EL (cell line): ENCODE measurements around the gene MYH14.
"Not testable (repeated sequence)": the region's sequence is repeated elsewhere in the genome, so short reads cannot be mapped to it uniquely, and the experiment has no call there.

Experiments used
- DNase-seq: peaks from one replicate; pipeline ENCODE4 v3.0.0-alpha.2; 2016

The MYH14 gene

DNA sequence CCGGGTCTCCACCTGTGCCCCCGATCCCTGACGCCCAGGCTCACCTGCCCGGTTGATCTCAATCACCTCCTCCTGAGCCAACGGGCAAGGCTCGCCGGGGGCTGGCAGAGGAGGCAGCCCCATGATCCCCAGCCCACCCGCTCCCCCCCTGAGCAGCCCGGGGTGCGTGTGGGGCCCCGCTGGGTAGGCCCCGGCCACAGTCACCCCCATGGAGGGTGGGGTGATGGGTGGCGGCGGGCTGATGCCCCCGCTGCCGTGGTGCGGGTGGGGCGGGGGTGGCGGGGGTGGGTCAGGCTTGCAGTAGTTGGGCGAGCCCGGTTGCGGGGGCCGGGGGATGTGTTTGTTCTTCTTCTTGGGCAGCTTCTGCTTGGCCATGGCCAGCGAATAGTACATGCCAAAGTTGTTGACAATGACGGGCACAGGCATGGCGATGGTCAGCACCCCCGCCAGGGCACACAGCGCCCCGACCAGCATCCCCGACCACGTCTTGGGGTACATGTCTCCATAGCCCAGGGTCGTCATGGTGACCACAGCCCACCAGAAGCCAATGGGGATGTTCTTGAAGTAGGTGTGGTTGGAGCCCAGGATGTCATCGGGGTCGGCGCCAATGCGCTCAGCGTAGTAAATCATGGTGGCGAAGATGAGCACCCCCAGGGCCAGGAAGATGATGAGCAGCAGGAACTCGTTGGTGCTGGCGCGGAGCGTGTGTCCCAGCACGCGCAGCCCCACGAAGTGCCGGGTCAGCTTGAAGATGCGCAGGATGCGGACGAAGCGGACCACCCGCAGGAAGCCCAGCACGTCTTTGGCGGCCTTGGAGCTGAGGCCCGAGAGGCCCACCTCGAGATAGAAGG lies 119.7 kb downstream of the MYH14 start:
- no peak for DNase-seq

DNA sequence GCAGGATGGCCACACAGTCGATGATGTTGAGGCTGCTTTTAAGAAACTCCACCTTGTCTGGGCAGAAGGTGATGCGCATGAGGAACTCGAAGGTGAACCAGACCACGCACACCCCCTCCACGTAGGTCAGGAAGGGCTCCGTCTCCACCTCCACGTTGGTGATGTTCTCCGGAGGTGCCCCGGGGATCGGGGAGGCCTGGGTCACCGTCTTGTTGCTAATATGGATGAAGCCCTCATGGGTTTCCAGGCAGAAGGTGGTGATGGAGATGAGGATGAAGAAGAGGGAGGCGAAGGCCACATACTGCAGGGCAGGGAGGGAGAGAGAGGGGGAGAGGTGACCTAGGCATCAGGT lies 120.3 kb downstream of the MYH14 start:
- no peak for DNase-seq

DNA sequence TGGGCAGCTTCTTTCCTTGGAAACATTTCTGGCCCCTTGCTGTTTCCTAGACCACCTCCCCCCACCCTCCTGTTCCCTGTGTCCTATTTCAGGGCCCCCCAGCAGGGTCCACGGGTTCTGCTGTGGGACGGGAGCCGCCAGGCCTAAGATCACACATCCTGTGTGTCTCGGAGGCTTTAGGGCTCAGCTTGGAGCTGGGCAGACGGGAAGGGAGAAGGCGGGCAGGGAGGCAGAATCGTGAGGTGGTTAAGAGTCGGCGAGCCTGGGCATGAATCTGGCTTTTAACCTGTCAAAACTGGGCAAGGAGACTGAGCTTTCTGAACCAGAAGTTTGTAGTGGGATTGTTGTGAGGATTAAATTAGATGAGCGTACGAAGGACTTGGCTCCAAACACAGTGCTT lies 120.9 kb downstream of the MYH14 start:
- no peak for DNase-seq

DNA sequence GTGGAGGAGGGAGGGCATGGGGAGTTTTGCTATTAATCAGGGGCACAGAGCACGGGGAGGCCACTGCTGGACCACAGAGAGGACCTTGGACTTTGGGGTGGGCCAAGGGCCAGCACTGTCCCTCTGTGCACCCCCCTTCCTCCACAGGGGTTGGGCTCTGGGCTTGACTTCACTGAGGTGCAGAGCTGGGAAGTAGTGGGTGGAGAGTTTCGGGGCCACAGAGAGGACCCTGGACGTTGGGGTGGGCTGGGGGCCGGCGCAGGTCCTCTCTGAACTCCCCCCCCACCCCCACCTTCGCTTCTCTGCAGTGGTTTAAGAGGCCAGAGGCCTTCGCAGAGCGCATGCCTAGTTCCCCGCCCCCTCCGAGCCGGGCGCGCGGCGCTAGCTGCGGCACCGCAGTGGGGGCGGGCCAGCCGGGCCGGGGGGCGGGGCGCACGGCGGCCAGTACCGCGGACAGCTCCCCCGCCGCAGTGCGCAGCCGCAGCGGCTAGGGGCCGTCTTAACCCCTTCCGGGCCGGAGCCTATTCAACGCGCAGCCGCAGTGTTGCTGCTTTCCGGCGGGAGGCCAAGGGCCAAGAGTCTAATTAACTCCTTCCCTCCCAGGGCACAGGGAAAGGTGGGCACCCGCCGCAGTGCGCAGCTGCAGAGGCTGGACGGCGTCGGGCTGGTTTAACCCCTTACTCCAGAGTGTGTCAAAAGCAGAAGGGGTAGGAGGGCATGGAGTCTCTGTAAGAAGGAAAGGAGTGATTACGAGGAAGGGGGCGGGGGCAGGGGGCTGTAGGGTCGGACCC lies 122.1 kb downstream of the MYH14 start:
- peak; percentile 42 for DNase-seq

DNA sequence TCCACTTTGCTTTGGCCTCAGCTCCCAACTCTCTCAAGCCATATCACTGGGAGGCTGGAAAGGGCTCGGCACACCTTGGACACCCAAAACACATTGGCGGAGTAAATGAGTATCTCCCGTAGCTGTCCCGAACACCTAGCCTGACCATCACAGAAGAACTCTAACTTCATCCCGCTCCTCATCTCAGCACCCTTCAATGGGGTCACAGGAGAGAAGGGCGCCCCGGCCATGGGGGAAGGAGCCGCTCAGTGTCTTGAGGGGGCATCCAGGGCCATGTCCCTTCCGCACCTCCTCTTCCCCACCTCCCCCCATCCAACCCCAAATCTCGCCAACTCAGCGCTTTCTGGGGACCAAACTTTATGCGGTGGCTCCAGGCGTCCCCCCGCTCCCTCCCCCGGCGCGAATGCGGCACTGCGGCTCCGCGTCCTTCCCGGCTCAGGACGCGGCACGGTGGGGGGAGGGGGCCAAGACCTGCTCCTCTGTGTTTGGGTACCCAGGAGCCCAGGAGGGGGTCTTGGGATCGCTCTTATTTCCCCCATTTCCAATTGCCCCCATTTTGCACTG lies 122.8 kb downstream of the MYH14 start:
- no peak for DNase-seq

DNA sequence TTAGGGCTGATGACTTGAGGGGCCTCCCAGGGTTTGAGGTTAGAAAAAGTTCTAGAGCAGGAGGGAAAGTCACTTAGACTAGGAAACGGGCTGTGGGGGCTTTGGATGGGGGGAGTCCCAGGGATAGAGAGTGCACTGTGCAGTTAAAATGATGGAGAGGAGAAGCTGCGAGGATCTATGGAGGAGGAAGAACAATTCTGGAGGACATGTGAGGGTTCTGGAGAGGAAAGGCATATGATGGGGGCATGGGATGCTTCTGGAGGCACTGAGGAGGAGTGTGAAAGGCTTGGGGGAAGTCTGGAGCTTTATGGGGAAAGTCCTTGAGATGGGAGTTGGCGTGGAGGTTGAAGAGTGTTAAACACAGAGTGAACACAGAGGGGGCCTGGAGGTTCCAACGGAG lies 123.6 kb downstream of the MYH14 start:
- DNase-seq = no peak

DNA sequence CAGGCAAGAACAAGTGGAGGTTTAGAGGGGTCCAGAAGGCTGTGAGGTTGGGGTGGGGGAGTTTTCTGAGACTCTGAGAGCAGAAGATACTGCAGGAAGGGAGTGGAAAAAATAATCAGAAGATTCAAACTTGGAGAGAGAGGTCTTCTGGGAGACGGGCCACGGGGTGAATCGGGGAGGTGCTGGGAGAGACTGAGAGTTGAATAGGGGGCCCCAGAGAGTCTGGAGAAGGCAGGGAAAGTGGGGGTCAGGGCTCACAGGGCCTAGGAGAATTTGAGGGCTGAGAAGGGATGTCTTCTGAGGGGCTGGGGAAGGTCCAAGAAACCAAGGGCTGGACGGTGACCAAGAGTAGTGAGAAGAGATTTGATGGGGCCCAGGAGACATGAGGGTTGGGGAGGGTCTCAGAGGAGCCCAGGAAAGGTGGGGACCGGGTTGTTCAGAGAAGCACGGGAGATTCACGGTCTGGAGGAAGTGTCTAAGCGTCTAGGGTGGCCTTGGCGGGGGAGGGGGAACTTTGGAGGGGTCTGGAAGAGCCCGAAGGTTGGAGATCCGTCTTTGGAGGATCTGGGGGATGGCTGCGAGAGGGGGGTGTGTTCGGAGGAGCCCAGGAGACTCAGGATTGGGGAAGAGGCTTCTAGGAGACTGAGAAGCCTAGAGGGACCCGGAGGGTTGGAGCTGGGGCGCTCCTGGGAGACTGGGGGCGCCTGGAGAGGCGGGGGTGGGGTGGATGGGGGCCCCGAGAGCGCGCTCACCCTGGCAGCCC lies 124.2 kb downstream of the MYH14 start:
- DNase-seq = no peak

DNA sequence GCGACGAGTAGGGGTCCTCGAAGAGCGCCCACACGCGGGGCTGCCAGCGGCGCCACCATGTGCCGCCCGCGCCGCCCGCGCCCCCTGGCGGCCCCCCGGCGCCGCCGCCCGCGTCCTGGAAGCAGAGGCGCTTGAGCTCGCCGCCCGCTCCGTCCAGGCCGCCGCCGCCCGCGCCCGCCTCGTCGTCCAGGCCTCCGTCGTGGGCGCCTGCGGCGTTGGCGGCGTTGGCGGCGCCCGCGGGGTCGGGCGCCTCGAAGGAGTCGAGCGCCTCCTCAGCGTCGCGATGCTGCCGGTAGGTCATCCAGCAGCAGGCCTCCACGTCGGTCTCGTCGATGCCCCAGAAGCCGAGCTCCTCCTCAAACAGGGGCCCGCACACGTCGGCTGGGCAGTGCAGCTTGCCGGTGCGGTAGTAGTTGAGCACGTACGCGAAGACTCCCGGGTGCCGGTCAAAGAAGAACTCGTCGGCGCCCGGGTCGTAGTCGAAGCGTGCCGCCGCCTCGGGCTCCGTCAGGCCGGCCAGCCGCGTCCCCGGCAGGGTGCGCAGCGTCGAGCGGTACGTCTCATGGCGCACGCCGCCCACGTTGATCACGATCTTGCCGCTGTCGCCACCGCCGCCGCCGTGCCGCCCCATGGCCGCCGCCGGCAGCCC lies 124.9 kb downstream of the MYH14 start:
- no peak for DNase-seq

DNA sequence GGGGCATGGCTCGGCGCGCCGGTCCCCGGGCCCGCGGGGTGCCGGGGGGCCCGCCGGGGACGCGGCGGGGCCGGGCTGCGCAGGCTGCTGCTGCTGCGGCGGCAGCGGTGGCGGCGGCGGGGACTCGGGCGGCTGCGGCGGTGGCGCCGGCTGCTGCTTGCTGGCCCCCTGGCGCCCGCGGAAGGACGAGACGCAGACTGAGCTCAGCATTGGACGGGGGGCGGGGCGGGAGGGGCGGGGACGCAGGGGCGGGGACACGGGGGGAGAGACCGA lies 125.4 kb downstream of the MYH14 start:
- DNase-seq = no peak

DNA sequence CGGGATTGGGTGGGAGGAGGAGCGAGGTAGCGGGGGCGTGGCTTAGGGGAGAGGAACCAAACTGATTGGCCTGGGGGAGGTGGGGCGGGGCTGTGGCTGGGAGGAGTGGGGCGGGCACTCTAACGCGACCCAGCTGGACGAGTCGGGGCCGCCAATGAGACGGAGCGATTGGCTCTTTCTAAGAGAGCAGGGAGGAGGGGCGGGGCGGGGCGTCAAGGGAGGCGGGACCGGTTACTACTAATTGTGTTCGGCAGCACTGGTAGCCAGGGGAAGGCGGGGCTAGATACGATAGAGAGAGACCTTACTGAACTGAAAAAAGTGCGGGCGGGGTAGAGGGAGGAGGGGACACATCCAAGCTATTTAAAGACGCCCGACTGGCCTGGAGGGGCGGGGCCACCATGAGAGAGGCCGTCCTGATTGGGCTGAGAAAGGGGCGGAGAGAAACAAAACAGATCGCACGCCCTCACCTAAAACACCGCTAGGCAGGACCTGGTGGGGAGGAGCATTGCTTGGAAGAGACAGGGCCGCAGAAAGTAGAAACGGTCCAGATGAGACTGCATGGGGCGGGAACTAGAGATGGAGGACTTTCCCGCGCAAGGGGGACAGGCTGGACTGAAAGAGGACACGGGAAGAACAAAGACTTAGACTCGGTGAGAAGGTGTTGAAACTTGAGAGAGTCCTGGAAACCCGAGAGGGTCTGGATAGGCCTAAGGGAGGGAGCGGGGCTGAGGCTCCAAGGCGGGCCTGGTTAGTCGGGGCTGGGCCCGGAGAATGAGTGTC lies 125.9 kb downstream of the MYH14 start, which contains the start of gene KCNC3:
KCNC3 (minus strand) TSS at position 232 of the 780 bp plus-strand sequence. CDS start 295 bp downstream, outside the sequence.
- DNase-seq = peak; percentile 47

DNA sequence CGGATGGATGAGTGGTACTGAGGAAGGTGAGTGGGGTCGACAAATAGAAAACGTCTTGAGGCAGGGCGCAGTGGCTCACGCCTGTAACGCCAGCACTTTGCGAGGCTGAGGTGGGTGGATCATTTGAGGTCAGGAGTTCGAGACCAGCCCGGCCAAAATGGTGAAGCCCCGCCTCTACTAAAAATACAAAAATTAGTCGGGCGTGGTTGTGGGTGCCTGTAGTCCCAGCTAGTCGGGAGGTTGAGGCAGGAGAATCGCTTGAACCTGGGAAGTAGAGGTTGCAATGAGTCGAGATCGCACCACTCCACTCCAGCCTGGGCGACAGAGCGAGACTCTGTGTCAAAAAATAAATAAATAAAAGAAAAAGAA lies 126.5 kb downstream of the MYH14 start:
- DNase-seq = not testable (repeated sequence)

DNA sequence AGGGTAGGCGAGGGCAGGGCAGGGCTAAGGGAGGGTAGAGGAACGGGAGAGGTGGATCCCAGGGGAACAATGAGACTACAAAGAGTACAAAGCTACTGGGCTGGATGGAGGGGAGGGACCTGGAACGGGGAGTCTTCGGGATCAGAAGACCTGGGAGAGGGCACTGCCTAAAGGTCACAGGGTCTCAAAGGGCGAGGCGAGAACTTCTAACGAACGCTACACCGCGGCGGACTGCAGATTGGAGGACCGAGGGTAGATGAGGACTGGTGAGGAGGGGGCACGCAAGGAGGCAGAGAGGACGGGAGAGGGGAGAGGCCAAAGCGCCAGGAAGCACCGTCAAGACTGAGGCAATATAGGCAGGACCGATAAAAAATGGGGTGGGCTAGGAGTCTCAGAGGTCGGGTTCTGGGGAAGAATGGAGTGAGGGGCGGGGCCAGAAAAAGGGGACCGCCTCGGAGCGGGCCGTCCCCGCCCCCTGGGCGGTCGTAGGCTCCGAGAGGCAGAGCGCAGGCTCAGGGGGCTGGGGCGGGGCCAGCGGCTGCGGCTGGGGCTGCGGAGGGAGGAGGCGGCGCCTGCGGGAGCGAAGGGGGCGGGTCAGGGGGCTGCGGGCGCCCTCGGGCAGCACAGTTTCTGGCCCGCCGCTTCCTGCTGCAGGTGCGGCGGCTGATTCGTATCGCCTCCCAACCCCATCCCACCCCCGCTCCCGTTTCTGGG lies 127.1 kb downstream of the MYH14 start:
- peak; percentile 17 for DNase-seq

DNA sequence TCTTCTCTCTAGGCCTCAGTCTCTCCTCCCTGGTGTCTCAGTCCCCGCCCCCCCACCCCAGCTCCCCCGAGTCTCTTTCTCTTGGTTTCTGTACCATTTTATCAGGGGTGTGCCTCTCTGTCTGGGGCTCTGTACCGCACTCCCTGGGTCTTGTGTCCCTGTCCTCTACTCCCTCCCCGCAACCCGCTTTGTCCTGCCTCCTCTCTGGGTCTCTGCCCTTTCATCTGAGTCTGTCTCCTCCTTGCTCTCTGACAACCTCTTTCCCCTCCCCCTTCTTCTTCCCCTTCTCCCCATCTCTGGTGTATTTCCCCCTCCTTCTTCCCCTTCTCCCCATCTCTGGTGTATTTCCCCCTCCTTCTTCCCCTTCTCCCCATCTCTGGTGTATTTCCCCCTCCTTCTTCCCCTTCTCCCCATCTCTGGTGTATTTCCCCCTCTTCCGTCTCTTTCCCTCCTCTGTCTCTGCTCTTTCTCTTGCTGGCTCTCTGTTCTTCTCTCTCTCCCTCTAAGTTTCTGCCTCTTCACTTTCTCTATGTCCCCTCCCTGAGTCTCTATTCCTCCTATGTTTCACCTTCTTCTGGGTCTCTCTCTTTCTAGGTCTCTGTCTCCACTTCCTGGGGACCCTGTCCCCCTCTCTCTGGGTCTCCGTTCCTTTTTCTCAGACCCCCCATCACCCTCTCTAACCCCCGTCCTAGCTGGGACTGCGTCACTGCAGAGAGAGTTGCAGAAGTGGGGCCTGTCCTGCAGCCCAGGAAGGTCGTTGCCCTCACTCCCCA lies 128.0 kb downstream of the MYH14 start:
- DNase-seq = no peak

DNA sequence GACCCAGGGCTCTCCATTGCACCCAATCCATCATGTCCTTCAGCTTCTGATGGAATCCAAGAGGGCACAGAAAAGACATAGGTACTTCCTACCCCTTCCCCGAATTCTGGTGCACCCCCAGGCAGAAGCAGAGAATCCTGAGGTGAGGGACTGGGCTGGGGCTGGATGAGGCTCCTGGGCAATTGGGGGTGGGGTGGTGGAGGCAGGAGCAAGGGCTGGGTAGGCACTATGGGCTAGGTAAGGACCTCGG lies 128.5 kb downstream of the MYH14 start:
- no peak for DNase-seq

DNA sequence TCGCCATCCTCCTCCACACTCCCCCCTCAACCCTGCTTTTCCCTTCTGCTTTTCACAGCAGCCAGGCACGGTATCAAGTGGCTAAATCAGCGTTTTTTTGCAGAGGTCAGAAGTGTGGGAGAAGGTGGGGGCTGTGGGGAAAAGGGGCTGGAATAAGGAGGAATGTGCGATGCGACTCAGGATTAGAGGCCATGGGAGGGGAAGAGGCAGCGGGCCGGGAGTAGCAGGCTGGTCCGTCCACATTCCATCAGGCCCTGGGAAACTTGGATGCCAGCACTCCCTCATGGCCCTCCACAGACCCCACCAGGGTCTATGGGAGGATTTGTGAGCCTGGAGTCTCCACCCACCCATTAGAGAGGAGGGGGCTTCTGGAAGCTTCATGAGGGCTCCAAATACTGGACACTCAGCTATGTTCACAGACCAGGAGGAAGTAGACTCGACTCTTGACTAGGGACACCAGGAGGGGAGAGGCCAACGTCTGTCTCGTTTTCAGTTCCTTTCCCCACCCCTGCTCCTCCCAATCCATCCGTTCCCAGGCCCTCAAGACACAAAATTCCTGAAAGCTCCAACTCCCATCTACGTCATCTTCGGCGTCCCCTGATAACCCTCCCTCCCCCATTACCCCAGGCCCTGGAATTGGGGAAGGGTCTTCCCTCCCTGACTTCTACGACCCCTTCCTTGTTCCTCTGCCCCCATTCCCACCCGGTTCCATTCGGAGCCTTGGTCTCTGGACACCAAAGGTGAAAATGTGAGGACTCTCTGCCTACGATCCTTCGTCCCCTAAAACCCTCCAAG lies 129.0 kb downstream of the MYH14 start:
- DNase-seq = no peak

DNA sequence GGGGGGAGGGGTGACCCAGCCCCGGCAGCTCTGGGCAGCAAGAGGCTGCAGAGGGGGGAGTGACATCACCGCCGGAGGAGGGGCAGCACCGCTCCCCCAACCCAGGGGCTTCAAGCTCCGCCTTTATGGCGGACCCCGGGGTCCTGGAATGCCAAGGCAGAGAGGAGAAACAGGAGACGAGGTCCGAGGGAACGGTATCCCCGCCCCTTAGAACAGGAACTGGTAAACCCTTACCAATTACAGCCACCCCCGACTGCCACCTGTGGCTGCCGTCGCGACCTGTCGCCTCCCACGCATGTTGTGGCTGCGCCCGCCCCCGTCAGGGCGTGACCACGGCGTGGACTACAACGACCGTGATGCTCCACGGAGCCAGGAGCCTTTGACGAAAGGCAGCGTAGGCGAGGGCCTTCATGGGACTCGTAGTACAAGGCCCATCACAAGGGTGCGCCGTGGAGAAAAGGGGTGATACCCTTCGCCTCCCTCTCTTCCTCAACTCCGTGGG lies 129.9 kb downstream of the MYH14 start:
- peak; percentile 64 for DNase-seq

DNA sequence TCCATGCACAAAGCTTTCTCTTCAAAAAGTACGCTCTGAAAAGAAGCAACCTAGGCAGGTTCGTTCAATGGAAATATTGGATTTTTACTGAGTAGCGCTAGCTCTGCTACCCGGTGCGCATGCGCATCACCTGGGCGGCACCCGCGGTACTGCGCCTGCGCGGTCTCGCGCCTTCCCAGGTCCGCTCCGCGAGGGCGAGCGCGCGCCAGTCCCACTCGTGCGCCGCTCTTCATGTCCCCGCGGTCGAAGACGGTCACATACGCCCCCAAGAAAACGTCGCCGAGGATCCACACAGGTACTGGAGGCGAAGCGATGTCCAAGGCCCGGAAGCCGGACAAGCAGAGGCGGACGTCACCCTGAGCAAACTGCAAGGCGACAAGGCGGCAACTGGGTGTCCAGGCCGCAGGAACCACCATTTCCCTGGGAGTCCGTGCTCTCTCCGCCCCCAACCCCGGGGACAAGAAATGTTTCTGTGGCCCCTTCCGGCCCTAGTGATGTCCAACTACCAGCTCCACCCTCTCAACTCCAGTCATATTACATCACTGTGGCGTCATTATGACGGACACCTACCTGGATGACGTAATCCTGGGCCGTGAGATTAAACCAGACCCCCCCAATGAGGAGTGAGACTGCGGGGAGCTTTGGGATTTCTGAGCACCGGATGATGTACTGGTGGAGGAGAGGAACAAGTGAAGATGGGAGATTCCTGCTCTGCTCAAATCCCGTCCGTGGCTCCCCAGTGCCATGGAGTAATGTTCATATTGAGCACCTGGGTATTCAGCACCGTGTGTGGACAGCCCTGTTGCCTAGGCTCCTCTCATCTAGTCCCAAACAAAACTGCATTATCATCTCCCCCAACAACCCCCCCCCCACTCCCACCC lies 130.6 kb downstream of the MYH14 start:
- no peak for DNase-seq

DNA sequence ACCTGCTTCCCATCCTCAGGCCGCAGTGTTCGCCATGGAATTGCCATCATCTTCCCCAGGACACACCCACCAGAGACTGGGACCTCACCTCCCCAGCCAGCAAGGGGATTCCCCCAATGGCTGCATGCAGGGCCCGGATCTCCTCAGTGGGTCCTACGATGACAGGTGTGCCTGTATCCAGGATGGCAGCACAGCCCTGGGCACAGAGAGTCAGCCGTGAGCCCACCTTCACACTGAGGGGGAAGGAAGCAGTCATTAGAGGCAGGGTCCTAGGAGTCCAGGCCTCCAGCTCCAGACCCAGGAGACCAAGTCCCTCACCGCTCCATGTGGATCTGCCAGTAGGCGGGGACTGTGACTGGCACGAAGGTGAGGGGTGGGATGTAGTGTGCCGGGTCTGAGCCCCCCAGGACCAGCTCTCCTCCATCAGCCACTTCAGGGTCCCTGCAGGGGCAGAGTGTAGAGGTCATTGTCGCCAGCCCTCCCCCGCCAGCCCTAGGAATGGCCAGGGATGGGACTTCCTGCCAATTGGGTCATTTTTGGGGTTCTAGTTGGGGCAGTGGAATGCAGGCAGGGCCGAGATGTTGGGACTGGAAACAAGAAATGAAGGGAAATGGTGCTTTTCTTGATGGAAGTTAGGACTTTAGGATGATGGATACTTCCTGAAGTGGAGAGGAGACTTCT lies 131.5 kb downstream of the MYH14 start:
- no peak for DNase-seq
